ENCODE data around the gene LATS1.

The LATS1 gene

GRCh38 chr6:149696901-149697300 lies 21.0 kb downstream of the LATS1 start:
- Histone ChIP-seq H3F3A (ENCODE audit: insufficient read depth, low read length) (no peaks in the 10 kb centered on the region; the same call in none of the 2 replicates), H3K9me2 (ENCODE audit: low read depth, low read length) (no peaks in the 10 kb centered on the region), H3K9ac (ENCODE audit: low read length) (no peak overlapping the region), H3K4me3 (ENCODE audit: low read depth, low read length, poor library complexity, severe bottlenecking) (no peak overlapping the region), H3K79me2 (ENCODE audit: insufficient read depth, low read length) (peaks cover 47% of the 10 kb centered on the region), H2AFZ (ENCODE audit: low read length) (no peak overlapping the region), H3K27me3 (ENCODE audit: insufficient read depth, low read length) (no peaks in the 10 kb centered on the region), H3K4me2 (ENCODE audit: low read length) (no peak overlapping the region), H4K20me1 (ENCODE audit: insufficient read depth, low read length) (no peaks in the 10 kb centered on the region), H3K4me1 (ENCODE audit: insufficient read depth, low read length, severe bottlenecking) (no peaks in the 10 kb centered on the region), H3K36me3 (ENCODE audit: insufficient read depth, low read length) (peaks cover 52% of the 10 kb centered on the region), H3K27ac (ENCODE audit: low read depth, low read length, poor library complexity, severe bottlenecking) (no peak overlapping the region), H3K9me3 (ENCODE audit: low read length) (no peaks in the 10 kb centered on the region)
- TF ChIP-seq, protein P1, sequence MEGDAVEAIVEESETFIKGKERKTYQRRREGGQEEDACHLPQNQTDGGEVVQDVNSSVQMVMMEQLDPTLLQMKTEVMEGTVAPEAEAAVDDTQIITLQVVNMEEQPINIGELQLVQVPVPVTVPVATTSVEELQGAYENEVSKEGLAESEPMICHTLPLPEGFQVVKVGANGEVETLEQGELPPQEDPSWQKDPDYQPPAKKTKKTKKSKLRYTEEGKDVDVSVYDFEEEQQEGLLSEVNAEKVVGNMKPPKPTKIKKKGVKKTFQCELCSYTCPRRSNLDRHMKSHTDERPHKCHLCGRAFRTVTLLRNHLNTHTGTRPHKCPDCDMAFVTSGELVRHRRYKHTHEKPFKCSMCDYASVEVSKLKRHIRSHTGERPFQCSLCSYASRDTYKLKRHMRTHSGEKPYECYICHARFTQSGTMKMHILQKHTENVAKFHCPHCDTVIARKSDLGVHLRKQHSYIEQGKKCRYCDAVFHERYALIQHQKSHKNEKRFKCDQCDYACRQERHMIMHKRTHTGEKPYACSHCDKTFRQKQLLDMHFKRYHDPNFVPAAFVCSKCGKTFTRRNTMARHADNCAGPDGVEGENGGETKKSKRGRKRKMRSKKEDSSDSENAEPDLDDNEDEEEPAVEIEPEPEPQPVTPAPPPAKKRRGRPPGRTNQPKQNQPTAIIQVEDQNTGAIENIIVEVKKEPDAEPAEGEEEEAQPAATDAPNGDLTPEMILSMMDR (IDR thresholded peaks at IDR 0.05; ENCODE audit: low read length) = no peak
- TF ChIP-seq EZH2 (IDR thresholded peaks at IDR 0.05; ENCODE audit: borderline replicate concordance, low read length) = no peak

GRCh38 chr6:149694921-149695320 lies 23.0 kb downstream of the LATS1 start:
- peaks cover 57% of the 10 kb centered on the region for H3K36me3 ChIP-seq (ENCODE audit: insufficient read depth, low read length)

DNA sequence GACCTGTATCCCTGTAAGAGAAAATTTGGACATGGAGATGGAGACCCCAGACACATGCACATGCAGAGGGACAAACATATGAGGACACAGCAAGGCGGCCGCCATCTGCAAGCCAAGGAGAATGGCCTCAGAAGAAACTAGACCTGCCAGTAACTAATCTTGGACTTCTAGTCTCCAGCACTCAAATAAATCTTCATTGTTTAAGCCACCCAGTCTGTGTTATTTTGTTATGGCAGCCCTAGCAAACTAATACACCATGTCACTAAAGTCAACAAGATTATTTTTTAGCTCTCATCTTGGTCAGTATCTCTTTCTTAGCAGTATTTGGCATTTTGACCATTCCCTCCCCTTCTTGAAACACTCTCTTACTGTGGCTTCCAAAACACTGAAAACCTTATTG lies 26.7 kb downstream of the LATS1 start:
- Histone ChIP-seq H4K20me1 (ENCODE audit: insufficient read depth, low read length) (no peaks in the 10 kb centered on the region), H3K79me2 (ENCODE audit: insufficient read depth, low read length) (peaks cover 3% of the 10 kb centered on the region; the same call in 1 of the 2 replicates), H3K36me3 (ENCODE audit: insufficient read depth, low read length) (peaks cover 57% of the 10 kb centered on the region)

More at GRCh38 chr6:149694921-149695320, 23.0 kb downstream of the LATS1 start:
- H3K9me3 ChIP-seq (ENCODE audit: low read length) = no peaks in the 10 kb centered on the region
- H3K9me2 ChIP-seq (ENCODE audit: low read depth, low read length) = no peaks in the 10 kb centered on the region
- no peak for TF ChIP-seq EZH2 (IDR thresholded peaks at IDR 0.05; ENCODE audit: borderline replicate concordance, low read length)
- TF ChIP-seq, protein P1 (IDR thresholded peaks at IDR 0.05; ENCODE audit: low read length) = no peak
- no peak overlapping the region for H3K9ac ChIP-seq (ENCODE audit: low read length)
- H3K79me2 ChIP-seq (ENCODE audit: insufficient read depth, low read length) = peaks cover 29% of the 10 kb centered on the region
- H4K20me1 ChIP-seq (ENCODE audit: insufficient read depth, low read length) = no peaks in the 10 kb centered on the region
- no peaks in the 10 kb centered on the region for H3K27me3 ChIP-seq (ENCODE audit: insufficient read depth, low read length)
- no peaks in the 10 kb centered on the region for H3K4me1 ChIP-seq (ENCODE audit: insufficient read depth, low read length, severe bottlenecking)
- no peak overlapping the region for H3K4me3 ChIP-seq (ENCODE audit: low read depth, low read length, poor library complexity, severe bottlenecking)
- H3F3A ChIP-seq (ENCODE audit: insufficient read depth, low read length) = no peaks in the 10 kb centered on the region; the same call in 1 of the 2 replicates
- H2AFZ ChIP-seq (ENCODE audit: low read length) = no peak overlapping the region
- no peak overlapping the region for H3K4me2 ChIP-seq (ENCODE audit: low read length)
- no peak overlapping the region for H3K27ac ChIP-seq (ENCODE audit: low read depth, low read length, poor library complexity, severe bottlenecking)

More for the DNA sequence above, 26.7 kb downstream of the LATS1 start:
- no peak for TF ChIP-seq EZH2 (IDR thresholded peaks at IDR 0.05; ENCODE audit: borderline replicate concordance, low read length)
- TF ChIP-seq, protein P1 (IDR thresholded peaks at IDR 0.05; ENCODE audit: low read length) = no peak
- no peaks in the 10 kb centered on the region for H3K9me3 ChIP-seq (ENCODE audit: low read length)
- H3K9me2 ChIP-seq (ENCODE audit: low read depth, low read length) = no peaks in the 10 kb centered on the region
- H2AFZ ChIP-seq (ENCODE audit: low read length) = no peak overlapping the region
- no peak overlapping the region for H3K9ac ChIP-seq (ENCODE audit: low read length)
- H3K4me1 ChIP-seq (ENCODE audit: insufficient read depth, low read length, severe bottlenecking) = no peaks in the 10 kb centered on the region
- H3K4me2 ChIP-seq (ENCODE audit: low read length) = no peak overlapping the region
- no peaks in the 10 kb centered on the region; the same call in 1 of the 2 replicates for H3F3A ChIP-seq (ENCODE audit: insufficient read depth, low read length)
- no peak overlapping the region for H3K4me3 ChIP-seq (ENCODE audit: low read depth, low read length, poor library complexity, severe bottlenecking)
- H3K27ac ChIP-seq (ENCODE audit: low read depth, low read length, poor library complexity, severe bottlenecking) = no peak overlapping the region
- H3K27me3 ChIP-seq (ENCODE audit: insufficient read depth, low read length) = no peaks in the 10 kb centered on the region
